GM12864 (cell line): ENCODE data around the gene JAK2.
A peak's percentile ranks its signal among the peaks of the same experiment; 100 is the strongest.

ENCODE experiments used
- DNase-seq: peaks from one replicate; pipeline ENCODE4 v3.0.0-alpha.2; 2011; ENCODE audit warnings: low read depth
- H3K4me3 ChIP-seq: 2 replicates; pipeline ENCODE4 v1.5.1; 2011; ENCODE audit warnings: mild to moderate bottlenecking, low read depth, low read length, control low read depth
- CTCF ChIP-seq: IDR thresholded peaks from 2 replicates; pipeline ENCODE4 v1.5.1; 2011; ENCODE audit warnings: low read depth, mild to moderate bottlenecking, moderate library complexity, low read length, control low read depth, inconsistent platforms; ENCODE audit errors: missing control alignments

JAK2 gene

GRCh38 chr9:4986783-4987182, 1.7 kb downstream of the JAK2 start:
- H3K4me3 ChIP-seq: peak overlapping the region; percentile 94
- no peak for DNase-seq
- no peak for TF ChIP-seq CTCF

GRCh38 chr9:4987961-4988421, 2.9 kb downstream of the JAK2 start:
- H3K4me3 ChIP-seq: peak overlapping the region; percentile 35

GRCh38 chr9:4992872-4993271, 7.8 kb downstream of the JAK2 start:
- no peak for TF ChIP-seq CTCF
- DNase-seq: no peak
- no peak overlapping the region for H3K4me3 ChIP-seq

More at GRCh38 chr9:4987961-4988421, 2.9 kb downstream of the JAK2 start:
- peak; percentile 79 for TF ChIP-seq CTCF
- no peak for DNase-seq

GRCh38 chr9:4994166-4994890, 9.3 kb downstream of the JAK2 start:
- TF ChIP-seq CTCF: no peak
- no peak for DNase-seq
- H3K4me3 ChIP-seq: no peak overlapping the region

GRCh38 chr9:4997196-4997595, 12.1 kb downstream of the JAK2 start:
- no peak for TF ChIP-seq CTCF
- no peak for DNase-seq
- H3K4me3 ChIP-seq: no peak overlapping the region

- no peak for TF ChIP-seq CTCF
- no peak for DNase-seq
- H3K4me3 ChIP-seq: no peak overlapping the region
Measured at GRCh38 chr9:4997631-4998030, 12.6 kb downstream of the JAK2 start.

- TF ChIP-seq CTCF: no peak
- no peak overlapping the region for H3K4me3 ChIP-seq
- DNase-seq: no peak
Measured at GRCh38 chr9:5002811-5003210, 17.7 kb downstream of the JAK2 start.
